Cardiac fibroblast (primary cell): Measurements from ENCODE around the gene APEH.

Source experiments
- DNase-seq, 2 donors: peaks; one replicate each; pipeline versions ENCODE4 v3.0.0 to v3.0.0-alpha.2; 2010; ENCODE audit warnings: low read depth in 2 of 2
- H3K4me3 ChIP-seq, 2 donors: replicated peaks in 1 of 2; 1 replicate in 1 of 2; 2 replicates in 1 of 2; pipeline ENCODE4 v1.5.1; 2011; ENCODE audit warnings: low read depth in 2 of 2, low read length in 2 of 2, mild to moderate bottlenecking in 2 of 2, moderate library complexity in 1 of 2
- TF ChIP-seq, protein P1 (sequence below): IDR thresholded peaks from one replicate; pipeline ENCODE4 v1.5.1; 2011; ENCODE audit warnings: low read depth, mild to moderate bottlenecking, low read length, inconsistent platforms

The APEH gene

DNA sequence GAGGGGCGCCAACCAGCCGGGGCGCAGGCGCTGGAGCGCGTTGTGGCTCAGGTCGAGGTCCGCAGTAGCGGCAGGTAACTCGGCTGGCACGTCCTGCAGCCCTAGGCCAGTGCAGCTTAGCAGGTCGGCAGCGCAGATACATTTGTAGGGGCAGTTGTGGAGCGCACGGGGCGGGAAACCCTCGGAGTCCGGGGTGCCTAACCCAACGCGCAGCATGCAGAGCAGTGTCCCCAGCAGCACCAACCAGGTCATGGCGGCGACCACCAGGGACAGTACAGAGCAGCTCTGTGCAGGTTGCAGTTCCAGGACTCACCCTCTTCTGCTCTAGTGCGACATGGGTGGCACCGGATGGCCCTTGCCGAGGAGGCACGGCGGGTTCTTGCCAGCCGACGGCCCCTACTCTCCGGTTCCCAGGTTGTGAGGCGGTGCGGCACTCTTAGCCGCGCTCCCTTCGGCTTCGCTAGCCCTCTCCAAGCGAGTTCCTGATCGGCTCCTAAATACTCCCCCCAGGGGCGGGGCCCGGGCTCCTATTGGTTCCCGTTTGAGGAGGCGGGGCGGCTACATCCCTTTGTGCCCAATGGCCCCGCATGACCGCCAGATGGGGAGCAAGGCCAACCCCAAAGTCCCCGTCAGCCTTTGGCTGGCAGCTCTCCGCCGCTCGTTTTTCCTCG, 45.2 kb downstream of the APEH start, which contains the start of gene AMIGO3:
Gene AMIGO3 (minus strand): TSS at position 471 of the 671 bp plus-strand sequence. CDS start 219 bp downstream, at position 252.
- TF ChIP-seq, protein P1, sequence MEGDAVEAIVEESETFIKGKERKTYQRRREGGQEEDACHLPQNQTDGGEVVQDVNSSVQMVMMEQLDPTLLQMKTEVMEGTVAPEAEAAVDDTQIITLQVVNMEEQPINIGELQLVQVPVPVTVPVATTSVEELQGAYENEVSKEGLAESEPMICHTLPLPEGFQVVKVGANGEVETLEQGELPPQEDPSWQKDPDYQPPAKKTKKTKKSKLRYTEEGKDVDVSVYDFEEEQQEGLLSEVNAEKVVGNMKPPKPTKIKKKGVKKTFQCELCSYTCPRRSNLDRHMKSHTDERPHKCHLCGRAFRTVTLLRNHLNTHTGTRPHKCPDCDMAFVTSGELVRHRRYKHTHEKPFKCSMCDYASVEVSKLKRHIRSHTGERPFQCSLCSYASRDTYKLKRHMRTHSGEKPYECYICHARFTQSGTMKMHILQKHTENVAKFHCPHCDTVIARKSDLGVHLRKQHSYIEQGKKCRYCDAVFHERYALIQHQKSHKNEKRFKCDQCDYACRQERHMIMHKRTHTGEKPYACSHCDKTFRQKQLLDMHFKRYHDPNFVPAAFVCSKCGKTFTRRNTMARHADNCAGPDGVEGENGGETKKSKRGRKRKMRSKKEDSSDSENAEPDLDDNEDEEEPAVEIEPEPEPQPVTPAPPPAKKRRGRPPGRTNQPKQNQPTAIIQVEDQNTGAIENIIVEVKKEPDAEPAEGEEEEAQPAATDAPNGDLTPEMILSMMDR: peak; percentile 58
- peak within 1 kb of the TSS; percentile 52 to 53 for H3K4me3 ChIP-seq
- DNase-seq: peak; percentile 94

DNA sequence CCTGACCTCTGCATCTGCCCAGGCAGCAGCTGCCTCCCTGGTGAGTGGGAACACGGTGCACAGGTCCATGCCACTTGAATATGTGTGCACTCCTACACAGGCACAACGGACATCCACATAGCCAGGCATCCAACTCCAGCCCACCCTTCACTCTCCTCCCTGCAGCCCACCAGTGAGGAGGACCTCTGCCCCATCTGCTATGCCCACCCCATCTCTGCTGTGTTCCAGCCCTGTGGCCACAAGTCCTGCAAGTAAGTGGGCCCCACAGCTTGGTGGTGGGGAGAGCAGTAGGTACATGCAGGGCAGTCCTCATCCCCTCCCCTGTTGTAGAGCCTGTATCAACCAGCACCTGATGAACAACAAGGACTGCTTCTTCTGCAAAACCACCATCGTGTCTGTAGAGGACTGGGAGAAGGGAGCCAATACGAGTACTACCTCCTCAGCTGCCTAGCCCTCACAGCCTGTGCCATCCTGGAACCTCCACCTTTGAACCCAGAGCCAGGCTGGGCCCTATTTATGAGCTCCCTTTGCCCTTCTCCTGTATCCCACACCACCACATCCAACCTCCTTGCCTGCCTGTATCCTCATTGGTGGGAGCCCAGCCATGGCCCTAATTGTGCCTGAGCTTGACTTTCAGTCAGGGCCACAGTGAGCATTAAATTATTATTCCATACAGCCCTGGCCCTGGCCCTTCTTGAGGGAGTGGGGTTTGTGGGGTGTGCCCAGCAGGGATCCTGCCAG, 46.9 kb downstream of the APEH start:
- TF ChIP-seq, protein P1: no peak
- DNase-seq: no peak
- no peak overlapping the region for H3K4me3 ChIP-seq

DNA sequence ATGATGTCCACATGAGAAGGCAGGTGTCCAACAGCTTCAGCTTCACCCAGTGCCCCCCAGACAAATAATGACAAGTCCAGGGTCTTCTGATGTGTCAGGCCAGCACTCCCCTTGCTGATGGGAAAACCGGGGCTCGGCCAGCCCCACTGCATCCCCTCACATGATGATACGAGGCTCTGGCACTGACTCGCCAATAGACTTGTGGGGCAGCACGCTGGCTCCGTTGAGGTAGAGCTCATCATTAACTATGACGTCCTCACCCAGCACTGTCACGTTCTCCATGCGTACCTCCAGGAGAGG, 47.4 kb downstream of the APEH start:
- TF ChIP-seq, protein P1: no peak
- DNase-seq: no peak

DNA sequence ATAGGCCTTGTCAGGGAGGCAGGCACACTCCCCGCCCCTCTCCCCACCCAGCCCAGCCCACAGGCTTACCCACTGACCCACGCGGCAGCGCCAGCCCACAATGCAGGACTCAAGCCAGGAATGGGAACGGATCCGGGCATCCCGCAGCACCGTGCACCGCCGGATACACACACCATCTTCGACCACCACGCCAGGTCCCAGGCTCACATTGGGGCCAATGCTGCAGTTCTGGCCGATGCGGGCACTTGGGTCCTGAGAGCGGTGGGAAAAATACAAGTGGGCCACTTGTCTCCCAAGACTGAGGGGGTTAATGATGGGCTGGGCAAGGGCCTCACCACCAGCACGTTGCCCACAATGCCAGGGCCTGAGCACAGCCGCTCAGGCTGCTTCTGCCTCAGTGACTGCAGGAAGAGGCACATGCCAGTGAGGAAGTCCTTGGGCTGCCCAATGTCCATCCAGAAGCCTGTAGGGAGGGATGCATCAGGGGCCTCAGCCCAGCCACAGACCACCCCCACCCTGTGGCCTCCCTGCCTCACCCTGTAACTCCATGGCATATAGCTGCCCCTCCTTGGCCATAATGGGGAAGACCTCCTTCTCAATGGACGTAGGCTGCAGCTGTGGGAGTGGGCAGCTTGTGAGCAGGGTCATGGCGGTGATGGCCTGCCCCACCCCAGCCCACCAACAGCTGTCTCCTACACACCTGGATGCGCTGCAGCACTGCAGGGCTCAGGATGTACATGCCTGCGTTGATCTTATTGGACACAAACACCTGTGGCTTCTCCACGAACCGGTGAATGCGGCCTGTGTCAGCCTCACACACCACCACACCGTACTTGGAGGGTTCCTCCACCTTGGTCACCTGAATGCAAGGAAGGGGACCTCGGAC, 48.0 kb downstream of the APEH start:
- TF ChIP-seq, protein P1: no peak
- peak overlapping the region in 1 of 2 donors; percentile 99 for H3K4me3 ChIP-seq
- no peak for DNase-seq

More for the DNA sequence above, 47.4 kb downstream of the APEH start:
- no peak overlapping the region for H3K4me3 ChIP-seq

DNA sequence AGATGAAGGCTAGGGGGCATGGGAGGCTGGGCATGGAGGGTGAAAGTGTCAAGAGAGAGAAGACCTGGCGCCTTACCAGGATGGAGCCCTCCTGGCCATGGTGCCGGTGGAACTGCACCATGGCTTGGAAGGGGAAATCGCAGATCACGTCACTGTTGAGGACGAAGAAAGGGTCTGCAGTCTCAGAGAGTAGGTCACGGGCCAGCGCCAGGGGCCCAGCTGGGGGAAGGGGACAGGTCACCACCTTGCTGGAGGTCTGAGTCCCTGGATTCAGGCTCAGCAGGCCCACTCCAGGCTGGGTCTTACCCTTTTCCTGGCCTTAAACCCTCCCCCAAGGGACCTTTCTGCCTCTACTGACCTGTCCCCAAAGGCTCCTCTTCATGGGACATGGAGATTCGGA, 48.7 kb downstream of the APEH start:
- DNase-seq: no peak
- H3K4me3 ChIP-seq: peak overlapping the region; percentile 99
- TF ChIP-seq, protein P1: no peak

DNA sequence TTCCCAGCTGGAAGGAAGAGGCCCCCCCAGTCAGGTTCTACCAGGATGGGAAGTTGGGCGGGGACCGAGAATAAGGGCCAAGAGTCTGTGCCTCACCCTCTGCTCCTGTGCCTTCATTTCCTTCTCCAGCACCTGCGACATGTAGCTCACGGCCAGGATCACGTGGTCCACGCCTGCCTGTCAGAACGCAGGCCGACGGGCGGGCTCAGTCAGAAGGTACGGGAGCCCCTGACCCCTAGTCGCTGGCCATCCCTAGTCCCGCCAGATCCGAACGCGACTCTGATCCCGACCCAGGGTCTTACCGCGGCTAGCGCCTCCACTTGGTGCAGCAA, 49.1 kb downstream of the APEH start:
- H3K4me3 ChIP-seq: peak overlapping the region; percentile 99
- DNase-seq: peak; percentile 45 to 48
- TF ChIP-seq, protein P1: no peak
